ENCODE data around the gene CTBP2. TPM values are rescaled to one million over a fixed set of nuclear protein-coding genes. Genes with fewer than 3 reads are reported as not detected.
"Not testable (repeated sequence)": the region's sequence is repeated elsewhere in the genome, so short reads cannot be mapped to it uniquely, and the experiment has no call there.

CTBP2 gene
- total RNA-seq, 4 donors from 2014 or later, result 69.7 to 125 (median 84.7) TPM

- Histone ChIP-seq H3K36me3 (no peaks in the 10 kb centered on the region), H3K4me3 (no peak overlapping the region), H3K9me3 (peaks cover 0 to 6% (median 0%) of the 10 kb centered on the region in 4 donors), H3K27me3 (peaks cover 0 to 4% (median 0%) of the 10 kb centered on the region in 4 donors), H3K27ac (replicated peaks in 1 of 4) (no peak overlapping the region), H3K4me1 (no peaks in the 10 kb centered on the region)
- DNase-seq (ENCODE audit: extremely low spot score), result no peak
- 86% methylated on average over 6 of the region's 6 CpGs for WGBS
- TF ChIP-seq POLR2AphosphoS5 (IDR thresholded peaks at IDR 0.05) (no peak), EP300 (IDR thresholded peaks at IDR 0.05) (no peak), CTCF (IDR thresholded peaks at IDR 0.05) (no peak), POLR2A (IDR thresholded peaks at IDR 0.05; ENCODE audit: low read depth) (no peak)
- intact Hi-C loops (cut with DNase I), result no loop called here
These were observed 27.2 kb upstream of the CTBP2 start for GRCh38 chr10:125187238-125188194.

- no peak for TF ChIP-seq CTCF (IDR thresholded peaks at IDR 0.05)
- TF ChIP-seq EP300 (IDR thresholded peaks at IDR 0.05), result no peak
- TF ChIP-seq POLR2A (IDR thresholded peaks at IDR 0.05; ENCODE audit: low read depth), result no peak
- WGBS, result 87% methylated on average over 18 of the region's 18 CpGs
- Histone ChIP-seq H3K36me3 (no peaks in the 10 kb centered on the region), H3K9me3 (peaks cover 0 to 7% (median 0%) of the 10 kb centered on the region in 4 donors), H3K27me3 (peaks cover 0 to 4% (median 0%) of the 10 kb centered on the region in 4 donors), H3K4me3 (no peak overlapping the region), H3K27ac (replicated peaks in 1 of 4) (no peak overlapping the region), H3K4me1 (no peaks in the 10 kb centered on the region)
- no peak for DNase-seq (ENCODE audit: extremely low spot score)
- intact Hi-C loops (cut with DNase I), result no loop called here
These were observed 26.2 kb upstream of the CTBP2 start for GRCh38 chr10:125186431-125187170.

- H3K27me3 ChIP-seq; DNase-seq (ENCODE audit: extremely low spot score); H3K4me3 ChIP-seq; H3K4me1 ChIP-seq; H3K27ac ChIP-seq (replicated peaks in 1 of 4); intact Hi-C loops (cut with DNase I); H3K36me3 ChIP-seq; H3K9me3 ChIP-seq: not testable (repeated sequence)
- WGBS, result 98% methylated on average over 3 of the region's 3 CpGs
These were observed 18.7 kb upstream of the CTBP2 start for GRCh38 chr10:125179107-125179506.

GRCh38 chr10:125177641-125178640, 17.6 kb upstream of the CTBP2 start:
- DNase-seq (ENCODE audit: extremely low spot score), result no peak
- WGBS, result 82% methylated on average over 14 of the region's 14 CpGs

More at GRCh38 chr10:125177641-125178640, 17.6 kb upstream of the CTBP2 start:
- Histone ChIP-seq H3K4me3 (no peak overlapping the region), H3K9me3 (peaks cover 0 to 5% (median 0%) of the 10 kb centered on the region in 4 donors), H3K36me3 (no peaks in the 10 kb centered on the region), H3K27ac (replicated peaks in 1 of 4) (no peak overlapping the region), H3K4me1 (no peaks in the 10 kb centered on the region), H3K27me3 (peaks cover 0 to 7% (median 0%) of the 10 kb centered on the region in 4 donors)
- TF ChIP-seq CTCF (IDR thresholded peaks at IDR 0.05) (no peak), EP300 (IDR thresholded peaks at IDR 0.05) (no peak), POLR2A (IDR thresholded peaks at IDR 0.05; ENCODE audit: low read depth) (no peak), POLR2AphosphoS5 (IDR thresholded peaks at IDR 0.05) (no peak)
- intact Hi-C loops (cut with DNase I), result no loop called here
